Lower leg skin (tissue), 4 donors: ENCODE results near the gene CYTH2. TPM values are rescaled to one million over a fixed set of nuclear protein-coding genes. Genes with fewer than 3 reads are reported as not detected.

Experiments used
- DNase-seq, 2 donors: peaks; one replicate each; pipeline ENCODE4 v3.0.0-alpha.2; 2019; ENCODE audit warnings: low spot score in 2 of 2
- H3K4me3 ChIP-seq: fragments of 200-600 bp; sonication (generic); 2 replicates; pipeline ENCODE4 v1.5.1; 2017; ENCODE audit warnings: mild to moderate bottlenecking, low read depth; ENCODE audit not compliant: poor library complexity, severe bottlenecking
- CTCF ChIP-seq, 3 donors: fragments of 450-650 bp; IDR thresholded peaks; one replicate each; pipeline ENCODE4 v1.5.1; 2016; ENCODE audit warnings: antibody characterized with exemption in 3 of 3, mild to moderate bottlenecking in 3 of 3, moderate library complexity in 2 of 3
- POLR2A ChIP-seq, 2 donors: fragments of 450-650 bp; IDR thresholded peaks; one replicate each; pipeline ENCODE4 v1.6.1; 2016 to 2017; ENCODE audit warnings: antibody characterized with exemption in 2 of 2, mild to moderate bottlenecking in 1 of 2, moderate library complexity in 1 of 2
- WGBS, 2 donors: methylation state at CpG; one replicate each; pipeline ENCODE4 v1.1.5; 2018; 5-methylcytosine and 5-hydroxymethylcytosine counted together
- intact Hi-C: fragments of 100-400 bp; cut with DNase I; formaldehyde crosslinking; loops from one replicate; pipeline ENCODE4 v1.15.0; 2023; ENCODE audit warnings: low total_unique reads
- total RNA-seq, 4 donors: library from RNA; depleted of rRNA; stranded (reverse); fragments of >200 nt; gene quantifications; one replicate each; pipeline ENCODE4 v1.1.0, GENCODE V29; 2016

The CYTH2 gene
- total RNA-seq, 4 donors from 2014 or later: 67.7 to 162 (median 78.2) TPM

- intact Hi-C loops: loop anchor here (5.0 kb wide), 1 partner anchor 147 kb away; no protein-coding TSS in a partner anchor
- no peak for DNase-seq
- 12 to 19% methylated on average over 3 of the region's 3 CpGs for WGBS, 2 donors
- TF ChIP-seq POLR2A (IDR thresholded peaks at IDR 0.05) (no peak), CTCF (IDR thresholded peaks at IDR 0.05) (no peak)
- no peak overlapping the region for H3K4me3 ChIP-seq
Observed at GRCh38 chr19:48444936-48445200, 24.3 kb upstream of the CYTH2 start.

- DNase-seq: peak; percentile 62 to 83
- TF ChIP-seq CTCF (IDR thresholded peaks at IDR 0.05): no peak
- TF ChIP-seq POLR2A (IDR thresholded peaks at IDR 0.05): no peak
- peak overlapping the region; percentile 68 for H3K4me3 ChIP-seq
- 3 to 4% methylated on average over 6 of the region's 6 CpGs for WGBS, 2 donors
- intact Hi-C loops: no loop called here
Observed at GRCh38 chr19:48445256-48445605, 23.9 kb upstream of the CYTH2 start.

- H3K4me3 ChIP-seq: peak within 1 kb of the TSS; percentile 68
- WGBS, 2 donors: 1% methylated on average over 61 of the region's 61 CpGs
- DNase-seq: peak; percentile 92 to 98
Observed at GRCh38 chr19:48445606-48446481, 23.3 kb upstream of the CYTH2 start, which contains the start of gene GRWD1. Gene GRWD1, plus strand, starts transcription at chr19:48445983. Its CDS starts 23 bp downstream, at chr19:48446006.

GRCh38 chr19:48446579-48446978 lies 22.6 kb upstream of the CYTH2 start:
- TF ChIP-seq CTCF (IDR thresholded peaks at IDR 0.05) (no peak), POLR2A (IDR thresholded peaks at IDR 0.05) (no peak)
- intact Hi-C loops: no loop called here
- DNase-seq: no peak
- H3K4me3 ChIP-seq: no peak overlapping the region
- WGBS, 2 donors: 79 to 80% methylated on average over 7 of the region's 7 CpGs

More at GRCh38 chr19:48445606-48446481, 23.3 kb upstream of the CYTH2 start, which contains the start of gene GRWD1:
- intact Hi-C loops: no loop called here
- TF ChIP-seq CTCF (IDR thresholded peaks at IDR 0.05): no peak
- no peak for TF ChIP-seq POLR2A (IDR thresholded peaks at IDR 0.05)

DNA sequence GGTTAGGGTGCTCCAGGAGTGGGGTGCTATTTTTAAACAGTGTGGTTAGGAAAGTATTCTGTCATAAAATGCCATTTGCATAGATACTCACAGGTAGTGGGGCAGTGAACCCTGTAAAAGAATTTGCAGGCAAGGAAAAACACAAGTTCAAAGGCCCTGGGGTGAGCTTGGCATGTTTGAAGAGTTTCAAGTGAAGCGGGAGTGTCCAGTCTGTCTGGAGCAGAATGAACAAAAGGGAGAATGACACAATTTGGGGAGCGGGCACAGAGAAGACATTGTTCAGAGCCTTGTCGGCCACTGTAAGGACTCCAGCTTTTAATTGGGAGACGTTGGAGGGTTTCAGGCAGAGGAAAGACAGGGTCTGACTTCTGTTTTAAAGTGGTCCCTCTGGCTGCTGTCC lies 20.6 kb upstream of the CYTH2 start:
- TF ChIP-seq POLR2A (IDR thresholded peaks at IDR 0.05) (no peak), CTCF (IDR thresholded peaks at IDR 0.05) (no peak)
- WGBS, 2 donors: 92 to 95% methylated on average over 4 of the region's 4 CpGs
- no peak for DNase-seq
- no peak overlapping the region for H3K4me3 ChIP-seq
- intact Hi-C loops: no loop called here
